IMR-90 (cell line): ENCODE data around the gene PSMA7. TPM values are rescaled to one million over a fixed set of nuclear protein-coding genes. Genes with fewer than 3 reads are reported as not detected.

Experiments
- ATAC-seq: fragments of 200-7000 bp; cut with Tn5 transposase; 2 replicates; pipeline ENCODE4 v1.9.1; 2020; ENCODE audit warnings: low read depth, mild to moderate bottlenecking, moderate library complexity
- BruUV-seq: library from RNA; stranded (reverse); fragments of 400-500 nt; replicated peaks from 2 replicates; lab custom pipeline; 2021; lab: Mats Ljungman, UMichigan
- CTCF ChIA-PET: fragments of 300-600 bp; formaldehyde crosslinking; extraction: SDS; loops from one replicate; lab custom pipeline; 2021; ENCODE audit warnings: antibody characterized with exemption; lab: Yijun Ruan, JAX
- POLR2A ChIA-PET: fragments of 300-600 bp; sonication (Branson Sonifier 250); formaldehyde crosslinking; loops from one replicate; lab custom pipeline; 2022; ENCODE audit warnings: antibody characterized with exemption; ENCODE audit not compliant: unreplicated experiment; lab: Charles Lee
- DNase-seq: peaks from one replicate; pipeline ENCODE4 v3.0.0; 2013
- H2AFZ ChIP-seq: replicated peaks from 2 replicates; pipeline ENCODE3; 2013; ENCODE audit warnings: low read length, mild to moderate bottlenecking; ENCODE audit not compliant: poor library complexity
- H2AK5ac ChIP-seq: 2 replicates; pipeline ENCODE4 v1.6.1; 2013; ENCODE audit warnings: low read depth, low read length, inconsistent platforms
- H2AK9ac ChIP-seq: replicated peaks from 2 replicates; pipeline ENCODE3; 2013; ENCODE audit warnings: mild to moderate bottlenecking, low read depth, low read length, moderate library complexity; ENCODE audit not compliant: poor library complexity
- H2BK120ac ChIP-seq: 2 replicates; pipeline ENCODE4 v1.6.1; 2013; ENCODE audit warnings: low read depth, low read length, inconsistent platforms
- H2BK15ac ChIP-seq: 3 replicates; pipeline ENCODE4 v1.6.1; 2013; ENCODE audit warnings: low read depth, low read length, inconsistent platforms
- H2BK20ac ChIP-seq: 2 replicates; pipeline ENCODE4 v1.6.1; 2013; ENCODE audit warnings: low read depth, mild to moderate bottlenecking, inconsistent platforms, low read length, moderate library complexity
- H2BK5ac ChIP-seq: 2 replicates; pipeline ENCODE4 v1.6.1; 2013; ENCODE audit warnings: mild to moderate bottlenecking, low read depth, low read length, inconsistent platforms; ENCODE audit not compliant: poor library complexity, severe bottlenecking
- H3K14ac ChIP-seq: replicated peaks from 2 replicates; pipeline ENCODE4 v1.6.1; 2013; ENCODE audit warnings: low read depth, low read length, inconsistent platforms
- H3K18ac ChIP-seq: 2 replicates; pipeline ENCODE4 v1.6.1; 2013; ENCODE audit warnings: low read depth, low read length, control low read depth
- H3K23ac ChIP-seq: 2 replicates; pipeline ENCODE4 v1.6.1; 2013; ENCODE audit warnings: low read depth, low read length, inconsistent platforms
- H3K27ac ChIP-seq: 2 replicates; pipeline ENCODE4 v1.5.1; 2013; ENCODE audit warnings: mild to moderate bottlenecking, control low read depth, low read length; ENCODE audit not compliant: insufficient read depth
- H3K27me3 ChIP-seq: 2 replicates; pipeline ENCODE4 v1.6.1; 2013; ENCODE audit warnings: low read length; ENCODE audit not compliant: control insufficient read depth, insufficient read depth
- H3K36me3 ChIP-seq: 2 replicates; pipeline ENCODE4 v1.6.1; 2013; ENCODE audit warnings: low read length, mixed read lengths; ENCODE audit not compliant: control insufficient read depth, insufficient read depth
- H3K4ac ChIP-seq: 2 replicates; pipeline ENCODE4 v1.6.1; 2013; ENCODE audit warnings: low read depth, low read length, inconsistent platforms
- H3K4me1 ChIP-seq: 2 replicates; pipeline ENCODE4 v1.6.1; 2013; ENCODE audit warnings: low read length, mixed read lengths; ENCODE audit not compliant: control insufficient read depth, insufficient read depth
- H3K4me2 ChIP-seq: 2 replicates; pipeline ENCODE4 v1.6.1; 2013; ENCODE audit warnings: low read depth, mild to moderate bottlenecking, control low read depth, low read length, moderate library complexity
- H3K4me3 ChIP-seq: 2 replicates; pipeline ENCODE4 v1.5.1; 2013; ENCODE audit warnings: low read depth, mild to moderate bottlenecking, control low read depth, low read length, moderate library complexity; ENCODE audit not compliant: insufficient read depth
- H3K56ac ChIP-seq: 2 replicates; pipeline ENCODE4 v1.6.1; 2013; ENCODE audit warnings: low read length, inconsistent platforms; ENCODE audit not compliant: insufficient read depth; ENCODE audit errors: extremely low read depth
- H3K79me1 ChIP-seq, 2 experiments: 2 replicates each; pipeline ENCODE4 v1.6.1; 2013; ENCODE audit warnings: low read length in 2 of 2, inconsistent platforms in 1 of 2, low read depth in 1 of 2
- H3K9ac ChIP-seq: 2 replicates; pipeline ENCODE4 v1.6.1; 2013; ENCODE audit warnings: low read depth, low read length, control low read depth
- H3K9me1 ChIP-seq: 2 replicates; pipeline ENCODE4 v1.6.1; 2013; ENCODE audit warnings: low read length, inconsistent platforms; ENCODE audit not compliant: insufficient read depth
- H3K9me3 ChIP-seq: 2 replicates; pipeline ENCODE4 v1.6.1; 2013; ENCODE audit warnings: low read length; ENCODE audit not compliant: control insufficient read depth, insufficient read depth
- H4K20me1 ChIP-seq: 2 replicates; pipeline ENCODE4 v1.6.1; 2013; ENCODE audit warnings: low read length, inconsistent platforms; ENCODE audit not compliant: insufficient read depth
- H4K5ac ChIP-seq: 2 replicates; pipeline ENCODE4 v1.6.1; 2013; ENCODE audit warnings: mild to moderate bottlenecking, low read depth, low read length, control low read depth
- H4K8ac ChIP-seq, 2 experiments: 2 replicates each; pipeline ENCODE4 v1.6.1; 2013; ENCODE audit warnings: low read depth in 2 of 2, low read length in 2 of 2, control low read depth in 1 of 2, inconsistent platforms in 1 of 2
- H4K91ac ChIP-seq: 2 replicates; pipeline ENCODE4 v1.6.1; 2013; ENCODE audit warnings: low read depth, low read length, inconsistent platforms; ENCODE audit not compliant: insufficient read depth
- CEBPB ChIP-seq: IDR thresholded peaks from 2 replicates; pipeline ENCODE4 v1.6.1; 2012; ENCODE audit warnings: low read depth, low read length, improper control_type of control experiment
- RAD21 ChIP-seq: IDR thresholded peaks from 2 replicates; pipeline ENCODE4 v1.6.1; 2012; ENCODE audit warnings: low read length, improper control_type of control experiment
- RFX5 ChIP-seq: IDR thresholded peaks from 2 replicates; pipeline ENCODE4 v1.8.0; 2012; ENCODE audit warnings: low read depth, mild to moderate bottlenecking, low read length, moderate library complexity
- SMC3 ChIP-seq: fragments of 150-350 bp; IDR thresholded peaks from 2 replicates; pipeline ENCODE4 v1.6.1; 2016; ENCODE audit warnings: low read depth, mild to moderate bottlenecking, antibody characterized with exemption, low read length, moderate library complexity
- WGBS, 2 experiments: methylation state at CpG; one replicate each; pipeline versions ENCODE4 v1.1.5 to v1.1.7; 2013; ENCODE audit warnings: missing lambda C conversion rate in 2 of 2; ENCODE audit not compliant: insufficient read length in 1 of 2; ENCODE audit errors: extremely low coverage in 2 of 2; 5-methylcytosine and 5-hydroxymethylcytosine counted together
- dilution Hi-C: fragments of 300-500 bp; cut with HindIII; formaldehyde crosslinking; loops from one replicate; pipeline ENCODE4 v1.14.3; 2018; ENCODE audit warnings: low sequenced_read_pairs; ENCODE audit not compliant: unreplicated experiment
- in situ Hi-C: fragments of 300-500 bp; cut with MboI; formaldehyde crosslinking; loops from 3 replicates; pipeline ENCODE4 v1.14.3; 2019; ENCODE audit warnings: low sequenced_read_pairs, inconsistent platforms, mixed read lengths
- intact Hi-C: fragments of 100-400 bp; cut with micrococcal nuclease; formaldehyde crosslinking; loops from 2 replicates; pipeline ENCODE4 v1.10.0; 2022
- polyA plus RNA-seq, 3 experiments: library from polyadenylated mRNA; depleted of rRNA; stranded (reverse); fragments of >200 nt; gene quantifications; 2 replicates each; pipeline ENCODE4 v1.2.3, GENCODE V29; 2012; ENCODE audit warnings: low replicate concordance in 1 of 3
- total RNA-seq: library from RNA; depleted of rRNA; stranded (reverse); fragments of >200 nt; gene quantifications from 2 replicates; pipeline ENCODE4 v1.2.3, GENCODE V29; 2012
- TF ChIP-seq, protein P1 (sequence below): conservative IDR thresholded peaks from 2 replicates; pipeline ENCODE4 v1.5.1; 2012; ENCODE audit warnings: mild to moderate bottlenecking, low read depth, low read length, improper control_type of control experiment

Gene PSMA7
- total and polyA plus RNA-seq, 2 of the 4 experiments (the other 2 are of a cell fraction) = 417 to 458 TPM

- DNase-seq = peak; percentile 68
These were observed 6.7 kb downstream of the PSMA7 start for GRCh38 chr20:62136283-62137091.

More at GRCh38 chr20:62136283-62137091, 6.7 kb downstream of the PSMA7 start:
- Histone ChIP-seq H2AK9ac (no peak overlapping the region), H4K20me1 (peaks cover 97% of the 10 kb centered on the region), H3K4ac (no peak overlapping the region), H3K36me3 (peaks cover 76% of the 10 kb centered on the region), H3K9me1 (peaks cover 5% of the 10 kb centered on the region; the same call in 1 of the 2 replicates), H2BK5ac (no peak overlapping the region), H2AFZ (no peak overlapping the region), H2BK15ac (no peak overlapping the region), H3K9ac (no peak overlapping the region), H2BK20ac (no peak overlapping the region), H3K14ac (no peak overlapping the region), H3K18ac (no peak overlapping the region), H3K79me1 (peaks cover 15 to 84% of the 10 kb centered on the region in 2 experiments), H3K9me3 (no peaks in the 10 kb centered on the region), H3K27me3 (no peaks in the 10 kb centered on the region), H3K4me3 (no peak overlapping the region), H3K56ac (no peak overlapping the region), H3K4me1 (peaks cover 10% of the 10 kb centered on the region; the same call in 1 of the 2 replicates), H3K27ac (no peak overlapping the region), H4K91ac (no peak overlapping the region), H2BK120ac (no peak overlapping the region), H4K8ac (no peak overlapping the region), H3K4me2 (no peak overlapping the region), H2AK5ac (no peak overlapping the region), H3K23ac (no peak overlapping the region), H4K5ac (no peak overlapping the region)
- no TSS peak for BruUV-seq
- POLR2A ChIA-PET = no interaction called here
- in situ Hi-C loops (no loop called here), intact Hi-C loops (loop anchor here (1.0 kb wide), 2 partner anchors 110 to 125 kb away; no protein-coding TSS in a partner anchor), dilution Hi-C loops (no loop called here)
- WGBS, 2 experiments = 60% methylated on average over 2 of the region's 8 CpGs; no CpG with 5 or more reads in 1 of the 2 experiments
- ATAC-seq = peak; percentile 53
- CTCF ChIA-PET = interaction anchor here (0.9 to 1.9 kb wide), 4 partner anchors 73 to 126 kb away, joined by 3 to 8 read pairs (median 4); no protein-coding TSS in a partner anchor
- TF ChIP-seq CEBPB (no peak), RAD21 (peak; percentile 72), RFX5 (no peak), SMC3 (peak; percentile 84)
- TF ChIP-seq, protein P1, sequence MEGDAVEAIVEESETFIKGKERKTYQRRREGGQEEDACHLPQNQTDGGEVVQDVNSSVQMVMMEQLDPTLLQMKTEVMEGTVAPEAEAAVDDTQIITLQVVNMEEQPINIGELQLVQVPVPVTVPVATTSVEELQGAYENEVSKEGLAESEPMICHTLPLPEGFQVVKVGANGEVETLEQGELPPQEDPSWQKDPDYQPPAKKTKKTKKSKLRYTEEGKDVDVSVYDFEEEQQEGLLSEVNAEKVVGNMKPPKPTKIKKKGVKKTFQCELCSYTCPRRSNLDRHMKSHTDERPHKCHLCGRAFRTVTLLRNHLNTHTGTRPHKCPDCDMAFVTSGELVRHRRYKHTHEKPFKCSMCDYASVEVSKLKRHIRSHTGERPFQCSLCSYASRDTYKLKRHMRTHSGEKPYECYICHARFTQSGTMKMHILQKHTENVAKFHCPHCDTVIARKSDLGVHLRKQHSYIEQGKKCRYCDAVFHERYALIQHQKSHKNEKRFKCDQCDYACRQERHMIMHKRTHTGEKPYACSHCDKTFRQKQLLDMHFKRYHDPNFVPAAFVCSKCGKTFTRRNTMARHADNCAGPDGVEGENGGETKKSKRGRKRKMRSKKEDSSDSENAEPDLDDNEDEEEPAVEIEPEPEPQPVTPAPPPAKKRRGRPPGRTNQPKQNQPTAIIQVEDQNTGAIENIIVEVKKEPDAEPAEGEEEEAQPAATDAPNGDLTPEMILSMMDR = peak; percentile 76
